Measurements from ENCODE around the gene HYI.

The HYI gene

GRCh38 chr1:43434256-43434655, 19.5 kb downstream of the HYI start:
- no peak for DNase-seq (ENCODE audit: insufficient read length, low spot score)
- no peak for TF ChIP-seq CTCF (IDR thresholded peaks at IDR 0.05; ENCODE audit: insufficient read depth, missing control alignments)
- FAIRE-seq = no peak

GRCh38 chr1:43432907-43433306, 20.8 kb downstream of the HYI start:
- TF ChIP-seq CTCF (IDR thresholded peaks at IDR 0.05; ENCODE audit: insufficient read depth, missing control alignments) = no peak
- DNase-seq (ENCODE audit: insufficient read length, low spot score) = no peak
- no peak for FAIRE-seq

GRCh38 chr1:43432171-43432860, 21.4 kb downstream of the HYI start:
- TF ChIP-seq CTCF (IDR thresholded peaks at IDR 0.05; ENCODE audit: insufficient read depth, missing control alignments) = no peak
- DNase-seq (ENCODE audit: insufficient read length, low spot score) (no peak), FAIRE-seq (no peak)

- no peak for DNase-seq (ENCODE audit: insufficient read length, low spot score)
- no peak for FAIRE-seq
- no peak for TF ChIP-seq CTCF (IDR thresholded peaks at IDR 0.05; ENCODE audit: insufficient read depth, missing control alignments)
These were observed 22.1 kb downstream of the HYI start for GRCh38 chr1:43431676-43432075.

GRCh38 chr1:43430831-43431230, 22.9 kb downstream of the HYI start:
- DNase-seq (ENCODE audit: insufficient read length, low spot score) (no peak), FAIRE-seq (no peak)
- TF ChIP-seq CTCF (IDR thresholded peaks at IDR 0.05; ENCODE audit: insufficient read depth, missing control alignments) = no peak

GRCh38 chr1:43427941-43428340, 25.8 kb downstream of the HYI start:
- no peak for DNase-seq (ENCODE audit: insufficient read length, low spot score)
- no peak for TF ChIP-seq CTCF (IDR thresholded peaks at IDR 0.05; ENCODE audit: insufficient read depth, missing control alignments)
- FAIRE-seq = no peak

- TF ChIP-seq CTCF (IDR thresholded peaks at IDR 0.05; ENCODE audit: insufficient read depth, missing control alignments) = no peak
- no peak for FAIRE-seq
- DNase-seq (ENCODE audit: insufficient read length, low spot score) = no peak
These were observed 26.2 kb downstream of the HYI start for GRCh38 chr1:43427524-43427923.
